GM18909 (cell line): ENCODE measurements around the gene GAB4.
"Not testable (repeated sequence)": the region's sequence is repeated elsewhere in the genome, so short reads cannot be mapped to it uniquely, and the experiment has no call there.

Experiments used
- ATAC-seq: cut with Tn5 transposase; IDR thresholded peaks from one replicate; pipeline ENCODE4 v1.9.1; 2021; ENCODE audit warnings: mild to moderate bottlenecking; ENCODE audit not compliant: unreplicated experiment, poor library complexity

The GAB4 gene

GRCh38 chr22:16961477-16962186 lies 46.4 kb downstream of the GAB4 start:
- no peak for ATAC-seq

DNA sequence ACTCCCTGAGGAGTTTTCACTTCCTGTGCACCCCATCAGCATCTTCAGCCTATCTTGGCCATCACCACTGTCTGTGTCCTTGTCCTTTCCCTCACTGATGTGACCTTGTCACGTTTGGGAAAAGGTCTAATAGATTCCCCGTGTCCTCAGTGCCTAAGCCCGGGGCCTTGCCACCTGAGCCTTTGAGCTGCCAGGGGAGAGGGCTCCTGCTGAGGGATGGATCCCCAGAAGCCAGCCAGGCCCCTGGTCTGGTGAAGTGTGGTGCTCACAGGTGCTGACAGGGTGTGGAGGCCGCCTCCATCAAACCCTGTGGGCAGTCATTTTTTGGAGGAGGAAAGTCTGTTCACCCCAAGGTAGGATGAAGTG lies 47.2 kb downstream of the GAB4 start:
- ATAC-seq: no peak

GRCh38 chr22:16960220-16960883 lies 47.7 kb downstream of the GAB4 start:
- ATAC-seq: no peak

GRCh38 chr22:16959345-16959930 lies 48.6 kb downstream of the GAB4 start:
- no peak for ATAC-seq

- ATAC-seq: no peak
Observed at GRCh38 chr22:16958475-16958874, 49.5 kb downstream of the GAB4 start.

DNA sequence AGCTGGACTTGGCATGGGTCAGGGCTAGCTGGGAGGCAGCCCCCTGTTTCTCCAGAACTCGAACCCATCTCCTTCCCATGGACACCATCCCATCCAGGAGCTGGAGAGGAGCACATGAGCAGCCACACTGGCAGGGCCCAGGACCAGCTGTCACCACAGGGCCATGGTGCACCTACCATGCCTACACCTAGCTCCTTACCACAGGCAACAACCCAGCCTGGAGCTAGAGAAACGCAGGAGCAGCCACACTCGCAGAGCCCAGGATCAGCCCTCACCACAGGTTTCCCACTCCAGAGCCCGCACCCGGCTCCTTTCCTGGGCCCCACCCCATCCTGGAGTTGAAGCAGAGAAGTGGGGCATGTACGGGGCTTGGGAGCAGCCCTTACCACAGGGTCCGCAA lies 50.2 kb downstream of the GAB4 start:
- ATAC-seq: no peak

GRCh38 chr22:16956290-16956689 lies 51.7 kb downstream of the GAB4 start:
- no peak for ATAC-seq

GRCh38 chr22:16955678-16956210 lies 52.3 kb downstream of the GAB4 start:
- no peak for ATAC-seq

DNA sequence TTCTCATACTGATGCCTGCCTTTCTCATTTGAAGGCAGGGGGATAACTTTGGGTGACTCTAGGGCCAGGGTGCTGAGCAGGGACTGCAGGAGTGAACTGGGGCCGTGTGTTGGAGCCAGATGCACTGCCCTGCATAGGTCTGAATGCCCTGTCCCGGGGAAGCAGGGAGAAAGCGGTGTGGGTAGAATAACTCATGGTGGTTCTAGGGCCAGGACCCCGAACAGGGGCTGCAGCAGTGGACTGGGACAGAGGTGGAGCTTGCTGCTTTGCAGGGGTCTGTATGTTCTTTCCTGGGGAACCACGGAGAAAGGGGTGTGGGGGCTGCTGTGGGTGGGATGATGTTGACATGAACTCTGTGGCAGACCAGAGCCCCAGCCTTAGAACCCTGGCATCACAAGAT lies 52.9 kb downstream of the GAB4 start:
- no peak for ATAC-seq

DNA sequence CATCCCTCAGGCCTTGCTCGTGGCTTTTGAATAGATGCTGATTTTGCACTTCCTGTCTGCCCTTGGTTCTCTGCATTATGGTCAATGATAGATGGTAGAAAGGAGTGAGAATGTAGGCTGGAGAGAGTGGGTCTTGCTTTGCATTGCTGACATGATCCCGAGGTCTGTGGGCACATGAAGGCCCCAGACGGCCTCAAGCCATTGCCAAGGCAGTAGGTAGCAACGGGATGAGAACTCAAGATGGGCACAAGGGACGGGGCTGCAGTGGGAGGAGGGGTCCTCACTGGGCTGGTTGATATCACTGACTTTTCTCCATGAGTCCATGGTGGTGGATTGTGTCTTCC lies 54.0 kb downstream of the GAB4 start:
- ATAC-seq: no peak

DNA sequence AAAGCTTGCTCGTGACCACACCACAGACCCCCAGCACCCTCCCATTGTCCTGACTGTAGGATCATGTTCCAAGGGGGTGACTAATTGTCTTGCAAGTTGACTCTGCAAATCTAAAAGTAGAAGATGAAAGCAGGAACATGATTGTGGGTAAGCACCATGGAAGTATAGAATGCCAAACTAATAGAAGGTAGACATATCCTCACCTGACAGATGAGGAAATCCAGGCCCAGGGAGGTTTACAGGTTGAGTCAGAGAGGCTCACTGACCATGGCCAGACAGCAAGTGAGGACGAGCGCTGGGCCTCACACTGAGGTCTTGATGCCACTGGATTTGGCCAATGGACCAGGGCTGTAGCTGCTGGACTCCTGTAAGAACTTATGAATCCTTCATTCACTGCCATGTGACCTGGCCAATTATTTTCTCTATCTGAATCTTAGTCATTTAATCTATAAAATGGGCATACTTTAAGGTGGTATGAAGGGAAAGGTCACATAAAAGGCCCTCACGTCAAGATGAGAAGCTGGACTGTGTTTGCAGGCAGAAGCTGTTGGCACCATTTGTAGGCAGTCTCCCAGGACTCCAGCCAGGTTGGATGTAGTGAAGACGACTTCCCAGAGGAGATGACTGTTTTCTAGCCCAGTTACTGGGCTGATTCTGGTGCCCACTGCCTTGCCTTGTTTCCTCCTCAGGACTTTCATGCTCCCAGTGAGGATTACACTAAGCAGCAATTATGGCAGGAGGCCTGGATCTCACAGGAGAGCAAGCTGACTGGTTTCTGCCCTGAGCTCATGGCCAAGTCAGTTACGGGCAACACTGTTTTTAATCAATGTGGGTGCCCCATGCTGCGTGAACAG lies 54.6 kb downstream of the GAB4 start:
- no peak for ATAC-seq

DNA sequence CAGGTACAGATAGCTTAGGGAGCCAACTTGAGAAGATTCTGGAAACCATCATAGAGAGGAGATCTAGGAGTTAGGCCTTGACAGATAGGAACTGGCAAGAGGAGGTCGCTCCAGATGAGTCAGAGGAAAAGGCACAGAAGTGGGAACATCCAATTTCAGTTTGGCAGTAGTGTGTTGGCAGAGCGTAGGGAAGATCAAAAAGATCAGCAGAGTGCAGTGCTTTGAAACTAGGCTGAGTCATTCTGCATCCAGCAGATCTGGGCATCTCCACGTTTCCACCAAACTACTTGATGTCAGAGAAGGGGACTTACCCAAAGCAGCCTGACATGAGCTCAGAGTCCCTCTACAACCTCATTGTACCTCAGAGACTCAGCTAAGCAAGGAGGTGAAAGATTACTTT lies 58.5 kb downstream of the GAB4 start:
- ATAC-seq: no peak

DNA sequence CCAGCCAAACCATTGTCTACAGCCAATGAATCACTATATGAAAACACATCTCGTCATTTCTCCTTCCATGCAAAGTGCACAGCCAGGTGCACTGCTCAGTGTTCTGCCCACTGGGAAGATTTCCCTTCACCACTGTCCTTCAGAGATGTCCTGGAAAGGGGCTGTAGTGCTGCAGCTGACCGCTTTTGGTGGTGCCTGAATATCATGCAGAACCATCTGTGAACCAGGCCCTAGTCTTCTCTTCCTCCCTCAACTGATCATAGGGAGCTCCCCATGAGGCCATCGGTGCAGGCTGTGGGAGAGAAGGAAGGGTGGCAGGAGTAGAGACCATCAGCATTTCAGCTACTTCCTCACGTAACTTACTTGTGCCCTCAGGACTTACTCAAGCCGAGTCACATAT lies 70.2 kb downstream of the GAB4 start:
- no peak for ATAC-seq

GRCh38 chr22:16937209-16937608 lies 70.8 kb downstream of the GAB4 start:
- not testable (repeated sequence) for ATAC-seq

DNA sequence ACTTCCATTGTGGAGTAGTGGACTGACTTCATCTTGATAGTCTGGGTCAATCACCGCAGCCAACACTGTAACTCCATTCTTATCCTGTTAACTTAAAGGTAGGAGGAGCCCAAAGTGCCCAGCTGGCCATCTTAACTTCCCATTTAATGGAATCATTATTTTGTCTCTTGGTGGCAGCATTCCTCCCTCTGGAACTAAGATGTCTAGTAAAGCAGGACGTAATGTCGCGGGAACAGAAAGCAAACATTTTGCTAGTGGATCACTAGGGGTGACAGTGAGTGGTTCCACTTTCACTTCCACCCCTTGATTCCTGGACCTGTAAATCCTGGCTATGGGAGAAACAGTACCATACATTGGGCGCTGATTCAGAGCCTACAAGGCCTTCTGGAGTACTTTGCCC lies 71.4 kb downstream of the GAB4 start:
- ATAC-seq: no peak

DNA sequence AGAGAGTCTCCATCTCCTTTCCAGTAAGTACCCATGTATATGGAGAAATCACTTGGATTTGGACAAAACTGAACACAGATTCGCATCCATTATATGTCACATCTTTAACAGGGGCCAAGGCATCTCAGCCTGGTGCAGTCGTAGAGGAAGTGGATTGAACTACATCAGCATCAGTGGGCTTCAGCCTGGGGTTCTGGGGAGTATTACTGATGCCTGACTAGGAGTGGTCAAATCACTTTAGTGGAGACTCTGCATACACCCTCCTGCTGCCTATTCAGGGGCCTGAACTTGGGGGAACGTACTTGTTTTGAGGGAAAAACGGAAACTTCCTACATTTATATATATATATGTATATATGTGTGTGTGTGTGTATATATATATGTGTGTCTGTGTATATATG lies 72.8 kb downstream of the GAB4 start:
- no peak for ATAC-seq

DNA sequence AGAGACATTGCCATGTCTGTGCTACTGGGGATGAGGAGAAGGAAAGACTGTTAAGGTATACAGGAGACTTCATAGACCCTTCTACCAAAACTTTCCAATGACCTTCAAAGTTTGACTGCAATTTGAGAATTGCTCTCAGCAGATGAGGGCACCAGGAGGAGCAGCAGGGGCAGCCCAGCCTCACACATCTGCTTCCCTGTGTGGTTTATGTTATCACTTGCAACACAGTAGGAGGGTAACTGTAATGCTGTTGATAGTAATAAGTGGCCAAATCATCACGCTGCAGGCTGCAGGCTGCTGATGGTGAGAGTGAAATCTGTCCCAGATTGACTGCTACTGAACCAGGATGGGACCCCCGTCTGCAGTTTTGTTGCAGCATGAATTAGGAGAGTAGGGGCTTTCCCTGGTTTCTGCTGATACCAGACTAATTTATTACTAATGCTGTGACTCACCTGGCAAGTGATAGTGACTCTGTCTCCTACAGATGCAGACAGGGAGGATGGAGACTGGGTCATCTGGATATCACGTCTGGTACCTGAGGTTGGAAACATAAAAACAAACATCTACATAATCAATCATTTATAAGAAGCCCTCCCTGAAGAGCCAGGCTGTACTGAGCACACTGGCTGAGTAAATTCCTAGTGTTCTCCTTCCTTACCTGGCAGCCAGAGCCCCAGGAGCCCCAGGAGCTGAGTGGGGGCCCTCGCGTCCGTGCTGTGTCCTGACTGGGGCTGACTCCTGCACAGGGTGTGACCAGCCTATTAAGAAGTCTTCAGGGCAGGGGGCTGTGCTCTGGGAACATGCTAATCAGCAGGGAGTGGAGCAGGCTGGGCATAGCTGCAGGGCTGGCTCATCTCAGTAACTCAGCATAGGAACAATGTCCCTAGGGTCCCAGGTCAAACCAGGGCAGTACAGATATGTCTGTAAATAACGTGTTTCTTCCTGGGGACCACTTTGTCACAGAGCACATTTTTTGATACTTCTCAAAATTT lies 74.4 kb downstream of the GAB4 start:
- ATAC-seq: no peak

- ATAC-seq: no peak
Observed at GRCh38 chr22:16932577-16932976, 75.4 kb downstream of the GAB4 start.

DNA sequence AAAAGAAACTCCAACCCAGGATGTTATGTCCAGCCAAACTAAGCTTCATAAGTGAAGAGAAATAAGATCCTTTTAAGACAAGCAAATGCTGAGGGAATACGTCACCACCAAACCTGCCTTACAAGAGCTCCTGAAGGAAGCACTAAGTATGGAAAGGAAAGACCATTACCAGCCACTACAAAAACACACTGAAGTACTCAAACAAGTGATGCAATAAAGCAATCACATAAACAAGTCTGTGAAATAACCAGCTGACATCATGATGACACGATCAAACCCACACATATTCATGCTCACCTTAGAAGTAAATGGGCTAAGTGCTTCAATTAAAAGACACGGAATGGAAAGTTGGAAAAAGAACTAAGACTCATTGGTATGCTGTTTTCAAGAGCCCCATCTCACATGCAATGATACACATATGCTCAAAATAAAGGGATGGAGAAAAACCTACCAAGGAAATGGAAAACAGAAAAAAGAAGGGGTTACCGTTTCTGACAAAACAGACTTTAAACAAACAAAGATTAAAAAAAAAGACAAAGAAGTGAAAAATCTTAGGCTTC lies 82.5 kb downstream of the GAB4 start:
- ATAC-seq: no peak
